GM21423 (cell line): Measurements from ENCODE around the gene PLEKHM2.

Experiments used
- ATAC-seq: cut with Tn5 transposase; IDR thresholded peaks from one replicate; pipeline ENCODE4 v1.9.1; 2021; ENCODE audit warnings: mild to moderate bottlenecking, moderate library complexity; ENCODE audit not compliant: unreplicated experiment

PLEKHM2 gene

GRCh38 chr1:15722836-15723532 is 38.9 kb downstream of the PLEKHM2 start:
- no peak for ATAC-seq

DNA sequence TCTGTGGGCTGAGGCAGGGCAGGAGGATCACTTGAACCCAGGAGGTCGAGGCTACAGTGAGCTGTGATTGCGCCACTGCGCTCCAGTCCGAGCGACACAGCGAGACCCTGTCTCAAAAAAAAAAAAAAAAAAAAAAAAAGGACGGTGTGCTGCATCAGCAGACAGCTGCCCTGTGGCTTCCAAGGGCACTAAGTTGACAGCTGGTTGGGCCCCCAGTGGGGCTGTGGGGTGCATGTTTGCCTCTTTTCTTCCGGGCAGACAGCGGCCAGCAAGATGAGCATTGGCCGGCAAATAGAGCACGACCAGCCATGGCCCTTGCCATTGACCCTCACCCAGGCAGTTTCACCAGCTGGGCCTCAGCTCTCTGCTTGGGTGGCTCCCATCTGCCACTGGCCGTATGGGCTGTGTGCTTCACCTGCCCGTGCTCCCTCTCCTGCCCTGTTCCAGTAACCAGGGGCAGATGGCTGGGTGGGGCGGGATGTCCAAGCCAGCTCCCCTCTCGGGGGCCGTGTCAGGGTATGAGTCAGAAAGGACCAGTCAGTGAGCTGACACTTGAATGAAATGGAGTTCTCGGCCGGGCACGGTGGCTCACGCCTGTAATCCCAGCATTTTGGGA is 39.6 kb downstream of the PLEKHM2 start:
- ATAC-seq: no peak

DNA sequence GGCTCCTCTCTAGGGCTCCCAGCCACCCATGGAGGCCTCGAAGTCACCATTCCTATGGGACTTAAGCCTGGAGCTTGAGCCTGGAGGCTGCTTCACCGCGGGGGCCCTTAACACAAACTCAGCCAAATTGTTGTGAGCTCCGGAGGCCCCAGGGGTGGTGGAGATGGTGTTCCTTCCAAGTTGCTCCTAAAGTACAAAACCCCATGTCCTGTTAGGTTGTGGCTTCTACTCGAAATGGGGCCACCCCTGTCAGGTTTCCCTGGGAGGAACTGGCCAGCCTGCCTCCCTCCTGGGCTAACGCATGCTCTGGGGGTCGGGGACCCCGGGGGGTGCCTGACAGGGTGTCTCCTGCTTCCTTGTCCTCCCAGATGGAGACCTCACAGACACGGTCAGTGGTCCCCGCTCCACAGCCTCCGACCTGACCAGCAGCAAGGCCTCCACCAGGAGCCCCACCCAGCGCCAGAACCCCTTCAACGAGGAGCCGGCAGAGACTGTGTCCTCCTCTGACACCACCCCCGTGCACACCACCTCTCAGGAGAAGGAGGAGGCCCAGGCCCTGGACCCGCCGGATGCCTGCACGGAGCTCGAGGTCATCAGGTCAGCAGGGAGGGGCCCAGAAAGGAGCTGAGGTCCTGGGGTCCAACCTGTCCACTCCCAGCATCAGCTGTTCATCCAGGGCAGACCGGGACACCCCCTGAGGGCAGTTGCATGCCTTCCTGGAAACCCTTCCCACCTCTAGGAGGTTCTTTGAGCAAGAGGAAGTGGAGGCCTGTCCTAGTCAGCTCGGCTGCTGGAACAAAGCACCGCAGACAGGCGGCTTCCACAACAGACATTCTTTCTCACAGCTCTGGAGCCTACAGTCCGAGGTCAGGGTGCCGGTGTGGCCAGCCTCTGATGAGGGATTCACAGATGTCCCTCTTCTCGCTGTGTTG is 41.1 kb downstream of the PLEKHM2 start:
- no peak for ATAC-seq

DNA sequence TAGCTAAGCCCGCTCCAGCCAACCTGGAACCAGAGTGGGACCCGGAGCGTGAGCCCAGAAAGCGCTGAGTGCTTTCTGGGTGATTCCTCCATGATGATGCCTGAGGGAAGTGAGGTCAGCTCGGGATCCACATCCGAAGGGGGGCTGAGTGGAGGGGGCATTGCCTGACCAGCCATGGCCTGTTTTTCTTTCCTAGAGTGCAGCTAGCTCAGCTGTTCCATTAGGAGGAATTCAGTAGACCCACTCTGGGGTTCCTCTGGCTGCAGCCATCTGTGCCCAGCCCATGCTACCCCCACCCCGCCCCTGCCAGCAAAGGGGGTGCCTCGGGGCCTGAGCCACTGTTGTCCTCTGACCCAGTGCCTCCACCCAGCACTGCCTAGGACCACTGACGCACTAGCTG is 42.4 kb downstream of the PLEKHM2 start:
- no peak for ATAC-seq

DNA sequence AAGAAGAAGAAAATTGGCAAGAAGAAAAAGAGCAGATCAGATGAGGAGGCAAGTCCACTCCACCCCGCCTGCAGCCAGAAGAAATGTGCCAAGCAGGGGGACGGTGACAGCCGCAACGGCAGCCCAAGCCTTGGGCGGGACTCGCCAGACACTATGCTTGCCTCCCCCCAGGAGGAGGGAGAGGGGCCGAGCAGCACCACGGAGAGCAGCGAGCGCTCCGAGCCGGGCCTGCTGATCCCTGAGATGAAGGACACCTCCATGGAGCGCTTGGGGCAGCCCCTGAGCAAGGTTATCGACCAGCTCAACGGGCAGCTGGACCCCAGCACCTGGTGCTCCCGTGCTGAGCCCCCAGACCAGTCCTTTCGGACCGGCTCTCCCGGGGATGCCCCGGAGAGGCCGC is 42.9 kb downstream of the PLEKHM2 start:
- ATAC-seq: no peak

DNA sequence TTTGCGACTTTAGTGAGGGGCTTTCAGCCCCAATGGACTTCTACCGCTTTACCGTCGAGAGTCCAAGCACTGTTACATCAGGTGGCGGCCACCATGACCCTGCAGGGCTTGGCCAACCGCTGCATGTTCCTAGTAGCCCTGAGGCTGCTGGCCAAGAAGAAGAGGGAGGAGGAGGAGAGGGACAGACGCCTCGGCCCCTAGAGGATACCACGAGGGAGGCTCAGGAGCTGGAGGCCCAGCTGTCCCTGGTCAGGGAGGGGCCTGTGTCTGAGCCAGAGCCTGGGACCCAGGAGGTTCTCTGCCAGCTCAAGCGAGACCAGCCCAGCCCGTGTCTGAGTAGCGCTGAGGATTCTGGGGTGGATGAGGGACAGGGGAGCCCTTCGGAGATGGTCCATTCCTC is 43.3 kb downstream of the PLEKHM2 start:
- no peak for ATAC-seq

DNA sequence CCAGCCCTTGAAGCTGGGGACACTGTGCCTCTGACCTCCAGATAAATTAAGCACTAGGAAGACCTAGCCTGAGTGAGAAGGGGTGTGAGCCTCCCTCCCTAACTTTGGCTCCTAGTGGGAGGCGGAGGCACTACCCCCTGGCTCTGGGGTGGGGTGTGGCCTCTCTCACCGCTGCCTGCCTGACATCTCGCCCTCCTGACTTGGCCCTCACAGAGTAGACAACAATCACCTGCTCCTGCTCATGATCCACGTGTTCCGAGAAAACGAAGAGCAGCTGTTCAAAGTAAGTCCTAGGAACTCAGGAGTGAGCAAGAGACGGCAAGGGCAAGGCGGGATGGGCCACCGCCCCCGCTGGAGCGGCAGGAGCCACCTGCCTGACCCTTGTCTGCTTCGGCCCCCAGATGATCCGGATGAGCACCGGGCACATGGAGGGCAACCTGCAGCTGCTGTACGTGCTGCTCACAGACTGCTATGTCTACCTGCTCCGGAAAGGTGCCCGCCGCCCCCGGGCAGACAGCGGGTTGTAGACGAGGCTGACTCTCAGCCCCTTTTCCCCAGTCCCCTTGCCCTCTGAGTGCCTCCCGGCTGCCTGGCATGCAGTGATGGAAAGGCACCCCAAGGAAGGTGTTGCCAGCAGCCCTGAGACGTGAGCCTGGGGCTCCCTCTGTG is 43.9 kb downstream of the PLEKHM2 start:
- no peak for ATAC-seq

- ATAC-seq: no peak
These were observed 45.0 kb downstream of the PLEKHM2 start for GRCh38 chr1:15728937-15729657.

GRCh38 chr1:15730423-15730822 is 46.3 kb downstream of the PLEKHM2 start:
- ATAC-seq: no peak

GRCh38 chr1:15730936-15731335 is 46.8 kb downstream of the PLEKHM2 start:
- no peak for ATAC-seq

GRCh38 chr1:15731735-15732685 is 47.9 kb downstream of the PLEKHM2 start:
- no peak for ATAC-seq

DNA sequence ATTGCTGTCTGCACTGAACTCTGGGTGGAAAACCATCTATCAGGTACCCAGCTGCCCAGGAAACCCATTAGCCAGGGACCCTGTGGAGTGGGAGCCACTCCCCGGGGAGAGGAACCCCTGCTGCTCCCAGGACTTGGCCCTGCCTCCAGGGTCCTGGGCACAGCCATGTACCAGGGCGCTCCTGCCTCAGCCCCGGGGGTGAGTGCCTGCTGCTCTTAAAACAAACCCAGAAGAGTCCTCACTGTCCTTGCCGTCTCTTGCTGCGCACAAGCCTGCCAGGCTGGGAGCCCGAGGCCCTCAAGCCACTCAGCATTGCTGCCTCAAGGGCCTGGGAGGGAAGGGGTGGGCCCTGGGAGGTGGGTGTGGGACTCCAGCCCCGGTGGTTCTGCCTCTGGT is 48.6 kb downstream of the PLEKHM2 start:
- ATAC-seq: no peak

DNA sequence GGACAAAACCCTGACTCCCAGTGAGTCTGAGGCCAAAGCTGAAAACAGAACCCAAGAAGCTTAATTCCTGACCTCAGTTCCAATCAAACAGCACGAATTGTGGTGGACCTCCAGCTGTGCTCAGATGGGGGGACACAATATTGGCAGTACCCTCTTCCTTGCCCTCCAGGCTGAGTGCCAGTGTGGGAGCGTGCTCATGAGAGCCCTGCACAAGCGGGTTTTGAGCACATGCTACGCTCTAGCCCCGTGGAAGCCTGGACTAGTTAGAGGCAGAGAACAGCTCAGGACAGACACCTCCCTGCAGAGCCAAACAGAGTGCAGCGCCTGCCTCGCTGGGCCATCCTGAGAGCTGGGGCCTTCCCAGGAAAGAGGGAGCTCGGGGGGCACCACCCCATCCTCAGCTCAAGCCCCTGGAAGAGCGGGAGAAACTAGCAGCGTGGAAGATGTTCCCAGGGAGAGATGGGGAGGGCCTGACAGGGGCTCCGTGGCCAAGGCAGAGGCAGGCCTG is 49.2 kb downstream of the PLEKHM2 start:
- no peak for ATAC-seq

DNA sequence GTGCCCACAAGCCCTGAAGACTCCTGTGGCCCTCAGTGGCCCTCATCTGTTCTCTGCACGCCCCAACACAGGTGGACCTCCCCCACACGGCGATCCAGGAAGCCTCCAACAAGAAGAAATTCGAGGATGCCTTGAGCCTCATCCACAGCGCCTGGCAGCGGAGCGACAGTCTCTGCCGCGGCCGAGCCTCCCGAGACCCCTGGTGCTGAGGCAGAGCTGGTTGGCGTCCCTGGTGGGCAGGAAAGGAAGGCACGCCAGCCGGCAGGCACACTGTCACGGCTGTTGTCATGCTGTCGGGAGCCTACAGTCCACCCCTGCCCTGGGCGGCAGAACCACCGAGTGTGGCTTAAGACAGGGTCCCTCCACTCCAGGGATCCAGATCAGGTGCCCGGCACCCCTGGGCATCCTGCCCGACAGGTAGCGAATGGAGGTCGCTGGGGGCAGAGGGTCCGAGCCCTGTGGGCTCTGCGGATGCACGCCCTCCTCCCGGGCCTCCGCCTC is 49.7 kb downstream of the PLEKHM2 start:
- ATAC-seq: no peak

- no peak for ATAC-seq
These were observed 50.2 kb downstream of the PLEKHM2 start for GRCh38 chr1:15734296-15734695.

DNA sequence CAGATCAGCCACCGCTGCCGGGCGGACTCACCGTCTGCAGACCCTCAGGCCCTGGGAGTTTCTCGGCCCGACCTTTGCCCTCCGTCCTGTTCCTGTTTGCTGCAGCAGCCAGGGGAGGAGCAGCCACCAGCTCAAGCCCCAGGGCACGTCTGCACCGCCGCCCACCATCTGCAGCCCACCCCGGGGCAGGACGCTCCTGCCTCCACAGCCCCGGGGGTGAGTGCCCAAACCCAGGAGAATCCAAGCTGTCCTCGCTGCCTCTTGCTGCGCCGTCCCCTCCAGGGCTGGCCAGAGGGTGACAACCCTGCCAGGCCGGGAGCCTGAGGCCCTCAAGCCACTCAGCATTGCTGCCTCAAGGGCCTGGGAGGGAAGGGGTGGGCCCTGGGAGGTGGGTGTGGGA is 50.8 kb downstream of the PLEKHM2 start:
- ATAC-seq: no peak

- no peak for ATAC-seq
These were observed 51.4 kb downstream of the PLEKHM2 start for GRCh38 chr1:15735304-15736037.
